SK-N-MC (cell line): Measurements from ENCODE around the gene SLC15A1.

Experiments
- EZH2 ChIP-seq: fragments of 200-600 bp; sonication (generic); IDR thresholded peaks from one replicate; pipeline ENCODE4 v1.6.1; 2017; ENCODE audit warnings: antibody characterized with exemption
- FOXP2 ChIP-seq: optimal IDR thresholded peaks from 2 replicates; pipeline ENCODE3; 2011; ENCODE audit warnings: mild to moderate bottlenecking, moderate library complexity; ENCODE audit not compliant: insufficient read depth; ENCODE audit errors: extremely low read length, control extremely low read depth
- POLR2AphosphoS5 ChIP-seq: IDR thresholded peaks from 2 replicates; pipeline ENCODE4 v1.6.1; 2012; ENCODE audit warnings: mild to moderate bottlenecking, low read depth, low read length, borderline replicate concordance

DNA sequence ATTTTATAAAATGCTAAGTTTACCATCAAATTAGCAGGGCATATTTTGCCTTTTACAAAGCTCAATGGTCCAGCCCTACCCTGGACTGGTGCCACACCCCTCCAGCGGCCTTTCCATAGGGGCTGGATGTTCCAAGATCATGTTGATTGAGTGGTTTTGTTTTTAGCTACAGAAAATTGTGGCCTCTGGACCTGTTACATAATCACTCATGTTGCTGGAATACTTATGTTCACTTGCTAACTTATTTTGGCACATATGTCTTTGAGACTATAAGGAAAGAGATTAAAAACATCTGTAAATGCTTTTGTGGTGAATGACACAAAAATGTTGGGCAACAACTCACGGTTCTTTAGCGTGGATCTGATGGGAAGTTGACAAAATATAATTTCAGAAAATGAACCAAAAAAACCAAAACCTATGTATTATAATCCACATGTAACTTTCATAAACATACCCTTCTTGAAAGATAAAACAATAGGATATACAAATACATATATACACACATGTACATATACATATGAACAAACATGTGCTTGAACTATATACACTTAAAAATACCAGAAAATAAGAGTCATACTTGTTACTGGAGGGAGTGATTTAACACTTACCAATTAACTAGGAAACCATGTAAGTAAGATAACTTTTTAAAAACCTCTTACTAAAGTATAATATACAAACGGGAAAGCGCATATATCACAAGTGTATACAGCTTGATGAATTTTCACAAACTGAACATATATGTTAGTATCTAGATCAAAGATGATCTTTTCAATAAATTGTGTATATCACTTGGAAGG lies 46.6 kb upstream of the SLC15A1 start:
- TF ChIP-seq EZH2: no peak
- TF ChIP-seq POLR2AphosphoS5: no peak
- no peak for TF ChIP-seq FOXP2
